Fibroblast of villous mesenchyme (primary cell): ENCODE results near the gene ALDH18A1. TPM values are rescaled to one million over a fixed set of nuclear protein-coding genes. Genes with fewer than 3 reads are reported as not detected.
A peak's percentile ranks its signal among the peaks of the same experiment; 100 is the strongest.

Source experiments
- DNase-seq: peaks from one replicate; pipeline ENCODE4 v3.0.0-alpha.2; 2010; ENCODE audit warnings: low read depth
- H3K4me3 ChIP-seq: 2 replicates; pipeline ENCODE4 v1.5.1; 2011; ENCODE audit warnings: low read depth, mild to moderate bottlenecking, low read length
- CTCF ChIP-seq: IDR thresholded peaks from 2 replicates; pipeline ENCODE4 v1.5.1; 2012; ENCODE audit warnings: low read depth, mild to moderate bottlenecking, low read length; ENCODE audit not compliant: insufficient read depth
- total RNA-seq: library from RNA; depleted of rRNA; stranded (reverse); fragments of >200 nt; gene quantifications from 2 replicates; pipeline ENCODE4 v1.2.3, GENCODE V29; 2012

Gene ALDH18A1
- total RNA-seq, 1 donor: 154 TPM

GRCh38 chr10:95613330-95613729, 43.2 kb downstream of the ALDH18A1 start:
- H3K4me3 ChIP-seq: no peak overlapping the region
- no peak for DNase-seq
- no peak for TF ChIP-seq CTCF

GRCh38 chr10:95610727-95611126, 45.8 kb downstream of the ALDH18A1 start:
- H3K4me3 ChIP-seq: no peak overlapping the region
- no peak for TF ChIP-seq CTCF
- DNase-seq: no peak

GRCh38 chr10:95606922-95607321, 49.6 kb downstream of the ALDH18A1 start:
- no peak for TF ChIP-seq CTCF
- no peak overlapping the region for H3K4me3 ChIP-seq
- DNase-seq: peak; percentile 21

DNA sequence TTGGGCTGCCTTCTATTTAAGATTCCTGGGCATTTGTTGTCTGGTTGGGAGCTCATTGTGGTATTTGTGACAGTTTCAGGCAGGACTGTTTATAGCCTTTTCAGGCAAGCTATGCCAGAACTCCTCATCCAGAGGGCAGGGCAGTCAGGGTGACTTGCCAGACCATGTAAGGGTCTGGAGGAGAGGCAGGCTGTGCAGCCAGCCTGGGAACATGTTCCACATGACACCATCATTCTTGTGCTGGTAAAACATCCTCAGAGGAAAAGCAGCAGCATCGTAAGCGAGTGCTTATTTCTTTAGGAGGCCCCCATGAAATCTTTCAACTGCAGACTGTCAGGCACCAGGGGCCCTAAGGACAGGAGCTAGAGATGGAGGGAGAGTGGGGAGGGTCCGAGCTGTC, 51.3 kb downstream of the ALDH18A1 start:
- TF ChIP-seq CTCF: no peak
- DNase-seq: peak; percentile 12
- H3K4me3 ChIP-seq: no peak overlapping the region

- H3K4me3 ChIP-seq: no peak overlapping the region
- no peak for TF ChIP-seq CTCF
Observed at GRCh38 chr10:95604630-95605029, 51.9 kb downstream of the ALDH18A1 start.

DNA sequence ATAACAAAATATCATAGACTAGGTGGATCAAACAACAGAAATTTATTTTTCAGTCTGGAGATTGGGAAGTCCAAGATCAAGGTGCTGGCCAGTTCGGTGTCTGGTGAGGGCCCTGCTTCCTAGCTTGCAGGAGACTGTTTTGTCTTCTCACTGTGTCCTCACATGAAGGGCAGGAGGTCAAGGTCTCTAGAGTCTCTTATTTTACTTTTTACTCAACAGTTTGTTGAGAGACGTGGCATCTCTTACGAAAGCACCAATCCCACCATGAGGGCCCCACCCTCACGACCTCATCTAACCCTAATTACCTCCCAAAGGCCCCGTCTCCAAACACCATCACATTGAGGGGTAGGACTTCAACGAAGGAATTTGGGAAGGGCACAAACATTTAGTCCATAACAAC, 54.1 kb downstream of the ALDH18A1 start:
- H3K4me3 ChIP-seq: no peak overlapping the region
- no peak for TF ChIP-seq CTCF
- DNase-seq: no peak

More at GRCh38 chr10:95604630-95605029, 51.9 kb downstream of the ALDH18A1 start:
- DNase-seq: no peak

DNA sequence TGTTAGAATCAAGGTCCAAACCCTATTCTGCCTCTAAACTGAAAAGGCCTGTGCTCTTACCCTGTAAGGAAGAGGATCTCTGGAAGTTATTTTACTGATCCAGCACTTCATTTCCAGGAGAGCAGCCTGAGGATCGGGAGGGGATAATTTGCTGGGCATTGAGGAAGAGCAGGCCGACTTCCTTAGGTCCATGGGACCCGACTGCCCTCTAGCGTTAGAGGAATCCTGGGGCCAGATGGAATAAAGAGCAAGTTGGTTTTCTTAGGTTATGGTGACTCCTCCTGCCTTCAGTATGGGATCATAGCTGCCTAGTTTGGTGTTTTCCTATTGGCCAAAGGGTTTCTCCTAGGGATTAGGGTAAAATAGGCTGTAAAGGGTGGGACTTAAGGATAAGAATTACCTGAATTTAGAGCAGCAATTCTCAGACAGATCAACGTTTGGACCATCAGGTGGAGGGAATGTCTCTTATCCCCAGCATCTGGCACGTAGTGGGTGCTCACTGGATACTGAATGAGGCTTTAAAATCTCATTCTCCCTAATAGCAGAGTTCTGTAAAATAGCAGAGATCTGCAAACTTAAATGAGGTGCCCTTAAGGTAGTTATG, 55.3 kb downstream of the ALDH18A1 start:
- peak; percentile 96 for TF ChIP-seq CTCF
- no peak overlapping the region for H3K4me3 ChIP-seq
- peak; percentile 90 for DNase-seq
